ENCODE measurements around the gene SPACA7. TPM values are rescaled to one million over a fixed set of nuclear protein-coding genes. Genes with fewer than 3 reads are reported as not detected.

Gene SPACA7
- total RNA-seq, 4 donors from 2014 or later: not detected

- Histone ChIP-seq H3K4me1 (no peaks in the 10 kb centered on the region), H3K9me3 (no peaks in the 10 kb centered on the region), H3K27me3 (no peaks in the 10 kb centered on the region), H3K36me3 (no peaks in the 10 kb centered on the region), H3K4me3 (no peak overlapping the region), H3K27ac (no peak overlapping the region)
- TF ChIP-seq POLR2A (IDR thresholded peaks at IDR 0.05): no peak
- no peak for TF ChIP-seq POLR2AphosphoS5 (IDR thresholded peaks at IDR 0.05)
- no peak for TF ChIP-seq CTCF (IDR thresholded peaks at IDR 0.05)
- no peak for TF ChIP-seq EP300 (IDR thresholded peaks at IDR 0.05; ENCODE audit: low read depth)
- 81 to 87% methylated on average over 6 to 10 of the region's 10 CpGs for WGBS, 2 donors (ENCODE audit: low coverage in 1 of 2)
- intact Hi-C loops (cut with DNase I; ENCODE audit: low total_unique reads) (no loop called here), in situ Hi-C loops (cut with MboI; ENCODE audit: low pct_ligation_motif_present in 1 of 4, low pct_unique_long_range_greater_than_20kb in 1 of 4, low sequenced_read_pairs in 3 of 4) (no loop called here)
- DNase-seq: no peak
These were observed 91.9 kb downstream of the SPACA7 start for GRCh38 chr13:112468069-112468468.

GRCh38 chr13:112469071-112469745, 93.1 kb downstream of the SPACA7 start:
- no peaks in the 10 kb centered on the region for H3K9me3 ChIP-seq
- no peak overlapping the region for H3K27ac ChIP-seq
- TF ChIP-seq POLR2AphosphoS5 (IDR thresholded peaks at IDR 0.05): no peak
- no peak for TF ChIP-seq POLR2A (IDR thresholded peaks at IDR 0.05)
- no peak for TF ChIP-seq EP300 (IDR thresholded peaks at IDR 0.05; ENCODE audit: low read depth)
- no peak for TF ChIP-seq CTCF (IDR thresholded peaks at IDR 0.05)
- H3K27me3 ChIP-seq: no peaks in the 10 kb centered on the region
- H3K36me3 ChIP-seq: no peaks in the 10 kb centered on the region
- intact Hi-C loops (cut with DNase I; ENCODE audit: low total_unique reads): no loop called here
- in situ Hi-C loops (cut with MboI; ENCODE audit: low pct_ligation_motif_present in 1 of 4, low pct_unique_long_range_greater_than_20kb in 1 of 4, low sequenced_read_pairs in 3 of 4): no loop called here
- H3K4me3 ChIP-seq: no peak overlapping the region
- no peaks in the 10 kb centered on the region for H3K4me1 ChIP-seq
- WGBS, 2 donors (ENCODE audit: low coverage in 1 of 2): 80 to 85% methylated on average over 2 to 14 of the region's 14 CpGs
- DNase-seq: no peak

GRCh38 chr13:112473818-112474217, 97.7 kb downstream of the SPACA7 start:
- no peak for DNase-seq
- intact Hi-C loops (cut with DNase I; ENCODE audit: low total_unique reads) (no loop called here), in situ Hi-C loops (cut with MboI; ENCODE audit: low pct_ligation_motif_present in 1 of 4, low pct_unique_long_range_greater_than_20kb in 1 of 4, low sequenced_read_pairs in 3 of 4) (no loop called here)
- Histone ChIP-seq H3K4me1 (no peaks in the 10 kb centered on the region), H3K36me3 (no peaks in the 10 kb centered on the region), H3K9me3 (no peaks in the 10 kb centered on the region), H3K27ac (no peak overlapping the region), H3K27me3 (no peaks in the 10 kb centered on the region), H3K4me3 (no peak overlapping the region)
- TF ChIP-seq POLR2A (IDR thresholded peaks at IDR 0.05) (no peak), EP300 (IDR thresholded peaks at IDR 0.05; ENCODE audit: low read depth) (no peak), POLR2AphosphoS5 (IDR thresholded peaks at IDR 0.05) (no peak), CTCF (IDR thresholded peaks at IDR 0.05) (no peak)
- WGBS, 2 donors (ENCODE audit: low coverage in 1 of 2): 92 to 94% methylated on average over 4 to 5 of the region's 5 CpGs

GRCh38 chr13:112474869-112475268, 98.7 kb downstream of the SPACA7 start:
- TF ChIP-seq POLR2AphosphoS5 (IDR thresholded peaks at IDR 0.05): no peak
- no peak for TF ChIP-seq CTCF (IDR thresholded peaks at IDR 0.05)
- no peak for TF ChIP-seq EP300 (IDR thresholded peaks at IDR 0.05; ENCODE audit: low read depth)
- TF ChIP-seq POLR2A (IDR thresholded peaks at IDR 0.05): no peak
- Histone ChIP-seq H3K27me3 (no peaks in the 10 kb centered on the region), H3K4me3 (no peak overlapping the region), H3K9me3 (no peaks in the 10 kb centered on the region), H3K27ac (no peak overlapping the region), H3K4me1 (no peaks in the 10 kb centered on the region), H3K36me3 (no peaks in the 10 kb centered on the region)
- WGBS, 2 donors (ENCODE audit: low coverage in 1 of 2): 76 to 90% methylated on average over 5 to 8 of the region's 8 CpGs
- in situ Hi-C loops (cut with MboI; ENCODE audit: low pct_ligation_motif_present in 1 of 4, low pct_unique_long_range_greater_than_20kb in 1 of 4, low sequenced_read_pairs in 3 of 4): no loop called here
- intact Hi-C loops (cut with DNase I; ENCODE audit: low total_unique reads): no loop called here
- no peak for DNase-seq
